DMS79 treated with DMSO at 0.1 percent for 48 hours (cell line): Measurements from ENCODE around the gene EFEMP1.

Source experiments
- DNase-seq: peaks from one replicate; lab custom pipeline; 2025; lab: John Stamatoyannopoulos, UW

EFEMP1 gene

GRCh38 chr2:55898386-55899040, 25.1 kb downstream of the EFEMP1 start:
- no peak for DNase-seq

GRCh38 chr2:55896633-55897032, 26.9 kb downstream of the EFEMP1 start:
- DNase-seq = no peak

DNA sequence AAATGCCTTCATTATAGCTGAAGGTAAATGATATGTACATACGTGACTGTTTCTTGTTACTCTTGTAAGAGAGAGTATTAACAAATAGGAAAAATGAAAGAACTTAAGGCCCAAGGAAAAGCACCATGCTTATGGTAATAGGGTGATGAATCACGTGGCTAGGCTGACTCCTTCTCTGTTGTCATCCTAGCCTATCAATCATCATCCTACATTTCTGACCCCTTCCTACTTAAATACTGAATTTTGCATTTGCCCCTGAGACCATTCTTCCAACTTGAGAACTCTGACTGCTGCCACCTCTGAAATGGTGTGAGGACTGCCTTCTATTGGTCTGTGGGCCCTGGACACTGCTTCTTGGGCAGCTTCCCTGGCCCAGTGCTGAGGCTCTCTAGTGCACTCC, 28.9 kb downstream of the EFEMP1 start:
- DNase-seq = no peak

- DNase-seq = no peak
Observed at GRCh38 chr2:55891671-55892094, 31.9 kb downstream of the EFEMP1 start.

GRCh38 chr2:55888936-55889335, 34.6 kb downstream of the EFEMP1 start:
- no peak for DNase-seq

DNA sequence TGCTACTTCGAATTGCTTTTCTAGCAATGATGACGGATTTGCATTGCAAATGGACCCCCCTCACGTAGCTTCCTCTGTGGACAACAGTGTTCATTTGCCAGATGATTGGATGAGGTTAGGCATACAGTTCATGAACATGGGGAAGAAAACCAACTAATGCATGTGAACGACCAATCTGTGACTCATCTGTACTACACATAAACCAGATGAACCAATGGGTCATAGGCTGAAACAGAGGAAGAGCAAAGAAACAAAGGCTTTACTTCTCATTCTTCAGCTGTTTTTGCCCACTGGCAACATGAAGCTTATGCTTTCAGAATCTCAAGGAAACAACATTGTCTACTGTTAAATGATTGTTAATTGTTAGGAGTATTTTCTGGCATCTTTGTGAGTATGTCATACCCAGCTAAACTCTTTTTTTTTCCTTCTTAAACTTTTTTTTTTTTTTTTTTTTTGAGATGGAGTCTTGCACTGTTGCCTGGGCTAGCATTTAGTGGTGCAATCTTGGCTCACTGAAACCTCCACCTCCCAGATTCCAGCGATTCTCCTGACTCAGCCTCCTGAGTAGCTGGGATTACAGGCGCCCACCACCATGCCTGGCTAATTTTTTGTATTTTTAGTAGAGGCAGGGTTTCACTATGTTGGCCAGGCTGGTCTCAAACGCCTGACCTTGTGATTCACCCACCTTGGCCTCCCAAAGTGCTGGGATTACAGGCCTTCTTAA, 35.5 kb downstream of the EFEMP1 start:
- no peak for DNase-seq

- no peak for DNase-seq
Observed at GRCh38 chr2:55887351-55887750, 36.2 kb downstream of the EFEMP1 start.

DNA sequence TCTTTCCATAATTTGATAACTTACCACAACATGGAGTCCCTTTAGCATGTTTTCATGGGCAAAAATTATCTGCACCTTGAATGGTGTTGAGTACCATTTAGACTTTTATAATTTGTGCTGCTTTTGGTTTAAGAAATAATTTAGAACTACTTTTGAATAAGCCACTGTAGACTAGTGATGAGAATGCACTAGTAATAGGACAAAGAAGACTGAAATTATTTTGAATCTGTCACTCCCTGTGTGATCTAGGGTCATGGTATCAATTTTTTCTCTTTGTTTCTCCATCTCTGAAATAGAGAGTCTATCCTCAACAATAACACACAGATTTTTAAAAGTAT, 37.7 kb downstream of the EFEMP1 start:
- DNase-seq = no peak

- no peak for DNase-seq
Observed at GRCh38 chr2:55885127-55885943, 38.2 kb downstream of the EFEMP1 start.

GRCh38 chr2:55883829-55884228, 39.8 kb downstream of the EFEMP1 start:
- DNase-seq = no peak

DNA sequence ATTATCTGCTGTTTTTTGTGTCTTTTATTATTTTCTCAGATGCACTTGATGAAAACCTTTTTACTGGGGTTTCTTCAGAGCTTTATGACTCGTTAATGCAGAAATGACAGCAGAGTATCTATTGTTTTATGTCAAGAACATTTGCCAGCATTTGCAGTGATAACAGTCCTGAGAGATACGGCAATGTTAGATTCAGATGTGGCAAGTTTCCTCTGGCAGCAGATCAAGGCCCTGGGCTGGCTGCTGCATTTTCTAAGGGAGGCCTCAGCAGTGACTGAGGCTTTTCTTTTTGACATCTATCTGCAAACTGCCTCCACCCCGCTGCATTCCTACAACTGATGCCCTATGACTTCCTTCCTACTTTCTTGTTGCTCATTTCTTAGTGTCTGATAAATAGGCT, 40.2 kb downstream of the EFEMP1 start:
- DNase-seq = no peak

GRCh38 chr2:55882954-55883353, 40.6 kb downstream of the EFEMP1 start:
- DNase-seq = no peak

GRCh38 chr2:55880416-55881143, 43.0 kb downstream of the EFEMP1 start:
- no peak for DNase-seq

GRCh38 chr2:55879976-55880375, 43.6 kb downstream of the EFEMP1 start:
- no peak for DNase-seq

DNA sequence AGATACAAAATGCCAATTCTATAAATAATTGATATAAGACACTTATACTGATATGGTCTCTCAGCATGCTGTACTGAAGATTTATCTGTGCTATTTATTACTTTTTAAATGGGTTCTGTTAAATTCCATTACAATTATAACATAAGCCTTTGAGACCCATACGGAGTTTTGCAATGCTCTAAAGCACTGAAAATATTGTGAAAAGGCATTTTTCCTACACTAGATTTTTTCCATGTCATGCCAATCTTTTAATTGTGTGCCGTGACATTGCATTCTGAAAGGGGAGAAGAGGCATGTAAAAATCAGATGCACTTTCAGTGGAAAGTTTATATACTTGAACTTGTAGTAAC, 46.5 kb downstream of the EFEMP1 start:
- DNase-seq = no peak

GRCh38 chr2:55876429-55877086, 47.0 kb downstream of the EFEMP1 start:
- no peak for DNase-seq

DNA sequence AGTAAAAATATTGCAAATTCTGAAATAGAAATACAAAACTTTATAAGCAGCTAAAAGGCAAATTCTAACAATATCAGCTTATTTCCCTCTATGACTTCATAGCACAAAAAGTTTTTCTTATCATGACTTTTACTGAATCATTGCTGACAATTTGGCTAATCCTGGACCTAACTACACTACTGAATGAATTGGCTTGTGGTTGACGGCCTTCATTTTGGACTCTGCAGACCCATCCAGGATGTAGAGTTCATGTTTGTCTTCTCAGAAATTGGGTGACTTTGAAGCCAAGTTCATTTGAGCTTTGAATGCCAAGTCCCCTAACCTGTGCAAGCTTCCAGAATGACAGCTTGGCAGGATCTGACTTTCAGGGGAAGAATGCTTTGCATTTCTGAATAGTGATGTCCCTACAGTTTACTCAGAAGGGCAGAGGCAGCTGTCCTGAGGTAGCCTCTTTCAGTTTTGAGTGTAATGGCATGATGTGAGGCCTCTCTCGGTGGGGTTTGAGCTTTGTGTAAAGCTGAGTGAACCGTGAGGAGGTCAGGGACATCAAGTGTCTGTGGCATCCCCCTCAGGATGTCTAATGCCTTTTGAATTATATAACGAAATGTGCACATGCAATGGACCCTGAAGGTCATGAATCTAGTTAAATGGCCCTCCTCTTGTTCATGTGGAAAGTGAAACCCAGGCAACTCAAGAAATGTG, 48.0 kb downstream of the EFEMP1 start:
- DNase-seq = no peak

- no peak for DNase-seq
Observed at GRCh38 chr2:55874338-55874737, 49.2 kb downstream of the EFEMP1 start.

- no peak for DNase-seq
Observed at GRCh38 chr2:55871637-55872036, 51.9 kb downstream of the EFEMP1 start.

GRCh38 chr2:55869637-55870325, 53.8 kb downstream of the EFEMP1 start:
- no peak for DNase-seq
